Ovary (tissue), 3 donors: ENCODE data around the gene SHLD3.

Experiments
- EP300 ChIP-seq: sonication (generic); formaldehyde crosslinking; IDR thresholded peaks from one replicate; pipeline ENCODE4 v1.6.1; 2017; ENCODE audit warnings: antibody characterized with exemption
- POLR2A ChIP-seq: fragments of 450-650 bp; IDR thresholded peaks from one replicate; pipeline ENCODE4 v1.6.1; 2017; ENCODE audit warnings: antibody characterized with exemption, mild to moderate bottlenecking, moderate library complexity
- TF ChIP-seq, protein P1 (sequence below), 3 donors: fragments of 450-650 bp in 2 of 3; fragments of 200-600 bp in 1 of 3; IDR thresholded peaks; one replicate each; pipeline versions ENCODE4 v1.5.1 to v1.8.0; 2016 to 2022; ENCODE audit warnings: antibody characterized with exemption in 3 of 3, mild to moderate bottlenecking in 1 of 3
- donor health status: DM: no; HTN: no; CAD: no.

DNA sequence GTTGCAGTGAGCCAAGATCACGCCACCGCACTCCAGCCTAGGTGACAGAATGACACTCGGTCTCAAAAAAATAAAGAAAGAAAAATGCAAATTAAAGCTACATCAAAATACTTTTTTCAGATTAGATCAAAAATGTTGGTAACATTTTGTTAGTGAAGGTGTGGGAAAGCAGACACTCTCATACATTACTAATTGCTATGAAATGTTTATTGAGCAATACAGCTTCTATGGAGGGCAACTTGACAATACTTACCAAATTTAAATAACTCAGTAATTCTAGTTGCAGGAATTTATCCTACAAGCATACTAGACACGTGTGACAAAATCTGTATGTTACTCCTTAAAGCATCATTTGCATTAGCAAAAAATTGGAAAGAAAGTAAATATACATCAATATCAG lies 4.8 kb upstream of the SHLD3 start:
- no peak for TF ChIP-seq EP300
- TF ChIP-seq, protein P1, sequence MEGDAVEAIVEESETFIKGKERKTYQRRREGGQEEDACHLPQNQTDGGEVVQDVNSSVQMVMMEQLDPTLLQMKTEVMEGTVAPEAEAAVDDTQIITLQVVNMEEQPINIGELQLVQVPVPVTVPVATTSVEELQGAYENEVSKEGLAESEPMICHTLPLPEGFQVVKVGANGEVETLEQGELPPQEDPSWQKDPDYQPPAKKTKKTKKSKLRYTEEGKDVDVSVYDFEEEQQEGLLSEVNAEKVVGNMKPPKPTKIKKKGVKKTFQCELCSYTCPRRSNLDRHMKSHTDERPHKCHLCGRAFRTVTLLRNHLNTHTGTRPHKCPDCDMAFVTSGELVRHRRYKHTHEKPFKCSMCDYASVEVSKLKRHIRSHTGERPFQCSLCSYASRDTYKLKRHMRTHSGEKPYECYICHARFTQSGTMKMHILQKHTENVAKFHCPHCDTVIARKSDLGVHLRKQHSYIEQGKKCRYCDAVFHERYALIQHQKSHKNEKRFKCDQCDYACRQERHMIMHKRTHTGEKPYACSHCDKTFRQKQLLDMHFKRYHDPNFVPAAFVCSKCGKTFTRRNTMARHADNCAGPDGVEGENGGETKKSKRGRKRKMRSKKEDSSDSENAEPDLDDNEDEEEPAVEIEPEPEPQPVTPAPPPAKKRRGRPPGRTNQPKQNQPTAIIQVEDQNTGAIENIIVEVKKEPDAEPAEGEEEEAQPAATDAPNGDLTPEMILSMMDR (IDR thresholded peaks at IDR 0.05): no peak
- no peak for TF ChIP-seq POLR2A
